Liver (tissue), 9 donors: Measurements from ENCODE around the gene DOCK2. TPM values are rescaled to one million over a fixed set of nuclear protein-coding genes. Genes with fewer than 3 reads are reported as not detected.

ENCODE experiments used
- DNase-seq: peaks from one replicate; pipeline ENCODE4 v3.0.0-alpha.2; 2017; ENCODE audit warnings: low spot score
- H3K27ac ChIP-seq, 2 donors: one replicate each; pipeline ENCODE4 v1.7.0; 2013; ENCODE audit warnings: inconsistent platforms in 2 of 2, low read length in 2 of 2, control low read depth in 1 of 2, low read depth in 1 of 2, mild to moderate bottlenecking in 1 of 2
- H3K27me3 ChIP-seq, 4 donors: one replicate each; pipeline versions ENCODE4 v1.6.1 to v1.7.0; 2013; ENCODE audit warnings: low read length in 3 of 4, inconsistent platforms in 1 of 4, mild to moderate bottlenecking in 1 of 4, moderate library complexity in 1 of 4; ENCODE audit not compliant: control insufficient read depth in 4 of 4, insufficient read depth in 4 of 4
- H3K36me3 ChIP-seq, 4 donors: one replicate each; pipeline versions ENCODE4 v1.6.1 to v1.7.0; 2013; ENCODE audit warnings: low read length in 3 of 4, mild to moderate bottlenecking in 3 of 4, low read depth in 1 of 4, moderate library complexity in 1 of 4; ENCODE audit not compliant: control insufficient read depth in 4 of 4, insufficient read depth in 3 of 4
- H3K4me1 ChIP-seq, 4 donors: one replicate each; pipeline versions ENCODE4 v1.6.1 to v1.7.0; 2013; ENCODE audit warnings: low read length in 3 of 4, mild to moderate bottlenecking in 3 of 4, moderate library complexity in 1 of 4; ENCODE audit not compliant: control insufficient read depth in 4 of 4, insufficient read depth in 4 of 4
- H3K4me3 ChIP-seq, 3 donors: one replicate each; pipeline versions ENCODE4 v1.6.1 to v1.7.0; 2013; ENCODE audit warnings: low read length in 3 of 3, control low read depth in 1 of 3, low read depth in 1 of 3, mild to moderate bottlenecking in 1 of 3
- H3K9ac ChIP-seq, 2 donors: one replicate each; pipeline ENCODE4 v1.7.0; 2013; ENCODE audit warnings: low read length in 2 of 2, mild to moderate bottlenecking in 2 of 2, moderate library complexity in 2 of 2, control low read depth in 1 of 2, low read depth in 1 of 2
- H3K9me3 ChIP-seq, 4 donors: one replicate each; pipeline versions ENCODE4 v1.6.1 to v1.7.0; 2013; ENCODE audit warnings: low read length in 3 of 4; ENCODE audit not compliant: control insufficient read depth in 4 of 4
- EGR1 ChIP-seq, 2 donors: IDR thresholded peaks; 2 replicates each; pipeline ENCODE4 v1.6.1; 2016 to 2018; ENCODE audit warnings: antibody characterized with exemption in 2 of 2, low read depth in 2 of 2
- FOXA2 ChIP-seq: IDR thresholded peaks from 2 replicates; pipeline ENCODE4 v1.6.1; 2016; ENCODE audit warnings: antibody characterized with exemption
- GABPA ChIP-seq, 2 donors: IDR thresholded peaks in 1 of 2; conservative IDR thresholded peaks in 1 of 2; 2 replicates each; pipeline ENCODE4 v1.6.1; 2016; ENCODE audit warnings: antibody characterized with exemption in 2 of 2, mild to moderate bottlenecking in 1 of 2, moderate library complexity in 1 of 2
- HNF4A ChIP-seq, 2 donors: conservative IDR thresholded peaks; 2 replicates each; pipeline ENCODE4 v1.6.1; 2016; ENCODE audit warnings: antibody characterized with exemption in 2 of 2, mild to moderate bottlenecking in 2 of 2
- HNF4G ChIP-seq: IDR thresholded peaks from 2 replicates; pipeline ENCODE4 v1.6.1; 2016; ENCODE audit warnings: antibody characterized with exemption
- JUND ChIP-seq, 2 donors: IDR thresholded peaks; 2 replicates each; pipeline ENCODE4 v1.6.1; 2016; ENCODE audit warnings: antibody characterized with exemption in 2 of 2
- RAD21 ChIP-seq, 2 donors: IDR thresholded peaks; 2 replicates each; pipeline ENCODE4 v1.6.1; 2016; ENCODE audit warnings: antibody characterized with exemption in 2 of 2, mild to moderate bottlenecking in 2 of 2
- SP1 ChIP-seq: IDR thresholded peaks from 2 replicates; pipeline ENCODE4 v1.6.1; 2018; ENCODE audit warnings: antibody characterized with exemption, mild to moderate bottlenecking
- TAF1 ChIP-seq: conservative IDR thresholded peaks from 2 replicates; pipeline ENCODE4 v1.6.1; 2016; ENCODE audit warnings: antibody characterized with exemption, mild to moderate bottlenecking
- YY1 ChIP-seq: IDR thresholded peaks from 2 replicates; pipeline ENCODE4 v1.6.1; 2016; ENCODE audit warnings: antibody characterized with exemption, mild to moderate bottlenecking
- WGBS: extraction: QIAGEN DNeasy Blood & Tissue Kit; methylation state at CpG from one replicate; pipeline ENCODE4 v1.1.7; 2013; 5-methylcytosine and 5-hydroxymethylcytosine counted together
- polyA plus RNA-seq, 2 donors: library from polyadenylated mRNA; stranded (reverse) in 1 of 2; unstranded in 1 of 2; fragments of 200-250 nt in 1 of 2; fragments of >200 nt in 1 of 2; fragmentation: Nextera tagmentation in 1 of 2; extraction: Ambion mirVana in 1 of 2; gene quantifications; one replicate each; pipeline versions ENCODE4 v1.2.1 to v1.2.3, GENCODE V29; 2013 to 2015
- total RNA-seq, 2 donors: library from RNA; depleted of rRNA; stranded (reverse); fragments of >200 nt; gene quantifications; one replicate each; pipeline ENCODE4 v1.2.3, GENCODE V29; 2014
- TF ChIP-seq, protein P1 (sequence below): IDR thresholded peaks from 2 replicates; pipeline ENCODE4 v1.6.1; 2016; ENCODE audit warnings: antibody characterized with exemption
- TF ChIP-seq, protein P2 (sequence below): fragments of 150-350 bp; IDR thresholded peaks from 2 replicates; pipeline ENCODE4 v1.5.1; 2017; ENCODE audit warnings: improper control_type of control experiment, low read depth, low read length; ENCODE audit not compliant: missing input control
- TF ChIP-seq, protein P3 (sequence below): IDR thresholded peaks from 2 replicates; pipeline ENCODE4 v1.6.1; 2016; ENCODE audit warnings: antibody characterized with exemption
- TF ChIP-seq, protein P4 (sequence below): IDR thresholded peaks from 2 replicates; pipeline ENCODE4 v1.6.1; 2016; ENCODE audit warnings: antibody characterized with exemption
- donor health status: healthy.
- donor health status: healthy.
- donor health status: healthy.
- donor health status: healthy.
- donor health status: healthy.

Gene DOCK2
- total and polyA plus RNA-seq, 4 donors: 2.3 to 26.6 (median 8.2) TPM

DNA sequence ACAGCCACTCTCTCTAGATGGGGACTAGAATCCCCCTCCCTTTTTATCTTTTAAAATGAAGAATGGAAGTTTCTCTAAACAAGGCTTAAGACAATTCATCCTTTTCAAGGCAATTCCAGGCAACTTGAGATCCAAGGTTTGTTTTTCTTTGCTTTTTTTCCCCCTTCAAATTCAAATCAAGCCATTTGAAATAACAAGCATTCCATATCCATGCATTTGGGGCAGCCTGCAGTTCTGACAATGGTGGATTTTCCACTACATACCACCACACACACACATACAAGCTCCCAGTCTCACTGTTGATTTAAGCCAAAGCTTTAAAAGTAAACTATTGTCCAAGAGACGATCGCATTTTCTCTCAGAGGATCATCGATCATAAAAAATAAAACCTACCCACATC lies 342.8 kb downstream of the DOCK2 start:
- Histone ChIP-seq H3K36me3 (peaks cover 0 to 2% (median 0%) of the 10 kb centered on the region in 4 donors), H3K4me1 (peaks cover 0 to 5% (median 0%) of the 10 kb centered on the region in 4 donors), H3K27ac (no peak overlapping the region), H3K9me3 (no peaks in the 10 kb centered on the region), H3K27me3 (peaks cover 0 to 4% (median 1%) of the 10 kb centered on the region in 4 donors), H3K9ac (peak overlapping the region in 1 of 2 donors; percentile 27), H3K4me3 (no peak overlapping the region)
- no peak for DNase-seq
- TF ChIP-seq SP1: no peak
- TF ChIP-seq JUND (IDR thresholded peaks at IDR 0.05): no peak
- TF ChIP-seq, protein P1, sequence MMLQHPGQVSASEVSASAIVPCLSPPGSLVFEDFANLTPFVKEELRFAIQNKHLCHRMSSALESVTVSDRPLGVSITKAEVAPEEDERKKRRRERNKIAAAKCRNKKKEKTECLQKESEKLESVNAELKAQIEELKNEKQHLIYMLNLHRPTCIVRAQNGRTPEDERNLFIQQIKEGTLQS: no peak
- TF ChIP-seq EGR1 (IDR thresholded peaks at IDR 0.05; ENCODE audit: low read depth in 2 of 2): no peak
- TF ChIP-seq HNF4A (conservative IDR thresholded peaks at IDR 0.05): no peak
- no peak for TF ChIP-seq HNF4G
- 21% methylated on average over 3 of the region's 3 CpGs for WGBS

DNA sequence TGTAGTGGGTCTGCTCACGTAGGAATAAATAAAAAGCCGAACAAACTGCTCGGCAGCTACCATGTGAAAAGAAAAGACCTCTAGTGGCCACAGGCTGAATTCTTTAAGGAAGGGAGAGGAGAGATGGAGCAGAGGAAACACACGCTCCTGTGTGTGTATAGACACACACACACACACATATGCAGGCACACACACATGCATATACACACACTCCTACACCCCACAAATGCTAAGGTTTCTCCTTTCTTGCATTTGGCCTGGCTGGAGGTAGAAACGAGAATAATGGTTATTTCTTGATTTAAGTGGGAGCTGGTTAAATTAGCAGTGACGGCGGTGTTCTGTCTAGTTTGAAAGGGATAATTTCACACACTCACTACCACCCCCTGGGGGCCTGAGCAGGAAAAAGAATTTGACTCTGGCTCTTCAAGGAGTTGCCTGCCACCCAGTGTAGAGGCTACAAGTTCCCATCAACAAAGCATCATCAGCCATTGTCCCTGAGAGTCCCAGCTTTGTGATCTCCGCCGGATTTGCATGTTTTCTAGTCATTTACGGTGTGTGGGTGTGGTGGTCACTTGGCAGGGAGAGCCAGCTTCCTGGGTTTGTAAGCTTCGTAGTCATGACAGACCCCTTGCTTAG lies 343.5 kb downstream of the DOCK2 start, which contains the start of gene INSYN2B:
TSS of gene INSYN2B (minus strand) at position 78 of the 636 bp plus-strand sequence. CDS start 96,597 bp downstream, outside the sequence.
- DNase-seq: peak; percentile 55
- Histone ChIP-seq H3K27ac (no peak within 1 kb of the TSS), H3K4me3 (no peak within 1 kb of the TSS), H3K9me3 (no peaks in the 10 kb centered on the region), H3K9ac (peak within 1 kb of the TSS in 1 of 2 donors; percentile 27), H3K4me1 (peaks cover 0 to 5% (median 0%) of the 10 kb centered on the region in 4 donors), H3K36me3 (peaks cover 0 to 2% (median 0%) of the 10 kb centered on the region in 4 donors), H3K27me3 (peaks cover 0 to 4% (median 1%) of the 10 kb centered on the region in 4 donors)
- 14% methylated on average over 11 of the region's 11 CpGs for WGBS
- TF ChIP-seq, protein P2, sequence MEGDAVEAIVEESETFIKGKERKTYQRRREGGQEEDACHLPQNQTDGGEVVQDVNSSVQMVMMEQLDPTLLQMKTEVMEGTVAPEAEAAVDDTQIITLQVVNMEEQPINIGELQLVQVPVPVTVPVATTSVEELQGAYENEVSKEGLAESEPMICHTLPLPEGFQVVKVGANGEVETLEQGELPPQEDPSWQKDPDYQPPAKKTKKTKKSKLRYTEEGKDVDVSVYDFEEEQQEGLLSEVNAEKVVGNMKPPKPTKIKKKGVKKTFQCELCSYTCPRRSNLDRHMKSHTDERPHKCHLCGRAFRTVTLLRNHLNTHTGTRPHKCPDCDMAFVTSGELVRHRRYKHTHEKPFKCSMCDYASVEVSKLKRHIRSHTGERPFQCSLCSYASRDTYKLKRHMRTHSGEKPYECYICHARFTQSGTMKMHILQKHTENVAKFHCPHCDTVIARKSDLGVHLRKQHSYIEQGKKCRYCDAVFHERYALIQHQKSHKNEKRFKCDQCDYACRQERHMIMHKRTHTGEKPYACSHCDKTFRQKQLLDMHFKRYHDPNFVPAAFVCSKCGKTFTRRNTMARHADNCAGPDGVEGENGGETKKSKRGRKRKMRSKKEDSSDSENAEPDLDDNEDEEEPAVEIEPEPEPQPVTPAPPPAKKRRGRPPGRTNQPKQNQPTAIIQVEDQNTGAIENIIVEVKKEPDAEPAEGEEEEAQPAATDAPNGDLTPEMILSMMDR: peak; percentile 52
- TF ChIP-seq RAD21 (IDR thresholded peaks at IDR 0.05) (peak; percentile 67 to 68), TAF1 (no peak)
- TF ChIP-seq, protein P3, sequence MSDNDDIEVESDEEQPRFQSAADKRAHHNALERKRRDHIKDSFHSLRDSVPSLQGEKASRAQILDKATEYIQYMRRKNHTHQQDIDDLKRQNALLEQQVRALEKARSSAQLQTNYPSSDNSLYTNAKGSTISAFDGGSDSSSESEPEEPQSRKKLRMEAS: no peak

DNA sequence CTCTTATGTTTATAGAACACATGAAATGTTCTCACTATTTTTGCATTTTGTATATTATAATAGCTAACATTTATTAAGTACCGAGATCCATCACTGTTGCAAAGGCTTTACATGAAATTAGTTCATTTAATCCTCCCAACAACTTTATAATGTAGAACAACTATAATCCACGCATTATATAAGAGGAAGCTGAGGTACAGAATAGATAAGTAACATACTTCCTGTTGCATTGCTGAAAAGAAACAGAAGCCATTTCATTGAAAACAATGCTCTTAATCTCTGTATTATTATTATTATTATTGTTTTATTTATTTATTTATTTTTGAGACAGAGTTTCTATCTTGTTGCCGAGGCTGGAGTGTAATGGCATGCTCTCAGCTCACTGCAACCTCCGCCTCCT lies 351.1 kb downstream of the DOCK2 start:
- Histone ChIP-seq H3K4me3 (no peak overlapping the region), H3K9me3 (no peaks in the 10 kb centered on the region), H3K4me1 (no peaks in the 10 kb centered on the region), H3K9ac (no peak overlapping the region), H3K27me3 (peaks cover 0 to 5% (median 0%) of the 10 kb centered on the region in 4 donors), H3K36me3 (peaks cover 0 to 2% (median under 1%) of the 10 kb centered on the region in 4 donors), H3K27ac (no peak overlapping the region)
- DNase-seq: no peak
- WGBS: 73% methylated on average over 4 of the region's 4 CpGs
- TF ChIP-seq SP1 (no peak), YY1 (no peak), GABPA (IDR thresholded peaks at IDR 0.05 in 1 of 2, conservative IDR thresholded peaks at IDR 0.05 in 1 of 2) (no peak), JUND (IDR thresholded peaks at IDR 0.05) (no peak), HNF4A (conservative IDR thresholded peaks at IDR 0.05) (no peak), FOXA2 (no peak), RAD21 (IDR thresholded peaks at IDR 0.05) (no peak)
- TF ChIP-seq, protein P1: no peak
- TF ChIP-seq, protein P3: no peak
- TF ChIP-seq, protein P4, sequence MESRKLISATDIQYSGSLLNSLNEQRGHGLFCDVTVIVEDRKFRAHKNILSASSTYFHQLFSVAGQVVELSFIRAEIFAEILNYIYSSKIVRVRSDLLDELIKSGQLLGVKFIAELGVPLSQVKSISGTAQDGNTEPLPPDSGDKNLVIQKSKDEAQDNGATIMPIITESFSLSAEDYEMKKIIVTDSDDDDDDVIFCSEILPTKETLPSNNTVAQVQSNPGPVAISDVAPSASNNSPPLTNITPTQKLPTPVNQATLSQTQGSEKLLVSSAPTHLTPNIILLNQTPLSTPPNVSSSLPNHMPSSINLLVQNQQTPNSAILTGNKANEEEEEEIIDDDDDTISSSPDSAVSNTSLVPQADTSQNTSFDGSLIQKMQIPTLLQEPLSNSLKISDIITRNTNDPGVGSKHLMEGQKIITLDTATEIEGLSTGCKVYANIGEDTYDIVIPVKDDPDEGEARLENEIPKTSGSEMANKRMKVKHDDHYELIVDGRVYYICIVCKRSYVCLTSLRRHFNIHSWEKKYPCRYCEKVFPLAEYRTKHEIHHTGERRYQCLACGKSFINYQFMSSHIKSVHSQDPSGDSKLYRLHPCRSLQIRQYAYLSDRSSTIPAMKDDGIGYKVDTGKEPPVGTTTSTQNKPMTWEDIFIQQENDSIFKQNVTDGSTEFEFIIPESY: no peak
